ENCODE results near the gene GABBR2. TPM values are rescaled to one million over a fixed set of nuclear protein-coding genes. Genes with fewer than 3 reads are reported as not detected.
"Not testable (repeated sequence)": the region's sequence is repeated elsewhere in the genome, so short reads cannot be mapped to it uniquely, and the experiment has no call there.

The GABBR2 gene
- total and polyA plus RNA-seq, 8 donors, result 0.41 to 2.3 (median 0.79) TPM

- H3K27ac ChIP-seq, result no peak overlapping the region
These were observed 114.1 kb downstream of the GABBR2 start for GRCh38 chr9:98594546-98595160.

GRCh38 chr9:98593354-98594253 lies 115.1 kb downstream of the GABBR2 start:
- no peak overlapping the region for H3K27ac ChIP-seq
- intact Hi-C loops (cut with DNase I), result no loop called here
- no peak for TF ChIP-seq CTCF (IDR thresholded peaks at IDR 0.05)
- H3K9me3 ChIP-seq, result no peaks in the 10 kb centered on the region
- no peaks in the 10 kb centered on the region for H3K4me1 ChIP-seq
- no peak overlapping the region for H3K4me3 ChIP-seq
- peaks cover 0 to 21% of the 10 kb centered on the region in 2 donors for H3K27me3 ChIP-seq
- DNase-seq (no peak), ATAC-seq (no peak)
- H3K36me3 ChIP-seq, result no peaks in the 10 kb centered on the region

More at GRCh38 chr9:98594546-98595160, 114.1 kb downstream of the GABBR2 start:
- no peak for TF ChIP-seq CTCF (IDR thresholded peaks at IDR 0.05)
- intact Hi-C loops (cut with DNase I), result no loop called here
- H3K9me3 ChIP-seq, result no peaks in the 10 kb centered on the region
- H3K27me3 ChIP-seq, result peaks cover 0 to 11% of the 10 kb centered on the region in 2 donors
- no peak for ATAC-seq
- H3K36me3 ChIP-seq, result no peaks in the 10 kb centered on the region
- no peak for DNase-seq
- no peak overlapping the region for H3K4me3 ChIP-seq
- H3K4me1 ChIP-seq, result no peaks in the 10 kb centered on the region

GRCh38 chr9:98591696-98592095 lies 117.0 kb downstream of the GABBR2 start:
- no peaks in the 10 kb centered on the region for H3K36me3 ChIP-seq
- no peak for ATAC-seq
- H3K27me3 ChIP-seq, result peaks cover 0 to 25% of the 10 kb centered on the region in 2 donors
- intact Hi-C loops (cut with DNase I), result no loop called here
- no peaks in the 10 kb centered on the region for H3K4me1 ChIP-seq
- no peak for DNase-seq
- TF ChIP-seq CTCF (IDR thresholded peaks at IDR 0.05), result no peak
- H3K27ac ChIP-seq, result no peak overlapping the region
- H3K4me3 ChIP-seq, result no peak overlapping the region
- H3K9me3 ChIP-seq, result no peaks in the 10 kb centered on the region

DNA sequence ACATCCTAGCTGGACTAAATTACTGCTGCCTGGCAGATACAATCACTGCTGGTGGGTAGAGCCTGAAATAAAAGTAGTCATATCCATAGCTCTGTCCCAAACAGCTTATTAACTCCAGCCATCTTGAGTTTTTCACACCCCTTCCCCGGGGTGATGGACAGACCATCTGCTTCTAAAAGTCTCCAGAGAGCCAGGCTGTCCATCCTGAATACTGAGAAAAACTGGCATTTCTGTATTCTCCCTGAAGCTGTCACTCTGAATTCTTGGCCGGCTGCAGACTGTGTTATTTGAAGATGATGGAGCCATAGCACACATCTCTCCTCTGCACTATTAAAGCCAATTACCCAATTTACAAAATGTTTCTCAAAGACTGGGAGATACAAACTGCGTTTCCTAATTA lies 118.6 kb downstream of the GABBR2 start:
- DNase-seq, result no peak
- Histone ChIP-seq H3K27me3 (peaks cover 0 to 25% of the 10 kb centered on the region in 2 donors), H3K9me3 (no peaks in the 10 kb centered on the region), H3K36me3 (no peaks in the 10 kb centered on the region), H3K4me3 (no peak overlapping the region), H3K4me1 (no peaks in the 10 kb centered on the region), H3K27ac (no peak overlapping the region)
- no peak for TF ChIP-seq CTCF (IDR thresholded peaks at IDR 0.05)
- intact Hi-C loops (cut with DNase I), result no loop called here
- ATAC-seq, result no peak

- no peaks in the 10 kb centered on the region for H3K36me3 ChIP-seq
- no peak overlapping the region for H3K4me3 ChIP-seq
- H3K27me3 ChIP-seq, result peaks cover 0 to 25% of the 10 kb centered on the region in 2 donors
- DNase-seq (no peak), ATAC-seq (no peak)
- intact Hi-C loops (cut with DNase I), result no loop called here
- H3K27ac ChIP-seq, result no peak overlapping the region
- H3K9me3 ChIP-seq, result no peaks in the 10 kb centered on the region
- TF ChIP-seq CTCF (IDR thresholded peaks at IDR 0.05), result no peak
- H3K4me1 ChIP-seq, result no peaks in the 10 kb centered on the region
These were observed 119.6 kb downstream of the GABBR2 start for GRCh38 chr9:98589102-98589501.

GRCh38 chr9:98584853-98585438 lies 123.8 kb downstream of the GABBR2 start:
- H3K4me1 ChIP-seq; ATAC-seq; H3K27ac ChIP-seq; H3K36me3 ChIP-seq; H3K4me3 ChIP-seq; H3K9me3 ChIP-seq; DNase-seq; intact Hi-C loops (cut with DNase I): not testable (repeated sequence)
- peaks cover 4 to 29% of the 10 kb centered on the region in 2 donors for H3K27me3 ChIP-seq

Measured in left lung (tissue), 10 donors.